Activated CD8-positive, alpha-beta memory T cell treated with anti-CD3 and anti-CD28 coated beads, Interleukin-2, amount 50 U/mL, for 1 hour (primary cell): Measurements from ENCODE around the gene ATAD2B.

ENCODE experiments used
- DNase-seq: peaks from one replicate; pipeline ENCODE4 v3.0.0-alpha.2; 2020; ENCODE audit errors: extremely low read depth

Gene ATAD2B

GRCh38 chr2:23703583-23704385, 223.1 kb downstream of the ATAD2B start:
- DNase-seq: no peak

GRCh38 chr2:23703037-23703582, 223.8 kb downstream of the ATAD2B start:
- no peak for DNase-seq

GRCh38 chr2:23700627-23701026, 226.3 kb downstream of the ATAD2B start:
- DNase-seq: no peak

- DNase-seq: no peak
These were observed 227.4 kb downstream of the ATAD2B start for GRCh38 chr2:23699580-23699925.

GRCh38 chr2:23698721-23699579, 228.0 kb downstream of the ATAD2B start:
- DNase-seq: no peak
